ENCODE data around the gene RIF1.
A peak's percentile ranks its signal among the peaks of the same experiment; 100 is the strongest.

Gene RIF1, protein sequence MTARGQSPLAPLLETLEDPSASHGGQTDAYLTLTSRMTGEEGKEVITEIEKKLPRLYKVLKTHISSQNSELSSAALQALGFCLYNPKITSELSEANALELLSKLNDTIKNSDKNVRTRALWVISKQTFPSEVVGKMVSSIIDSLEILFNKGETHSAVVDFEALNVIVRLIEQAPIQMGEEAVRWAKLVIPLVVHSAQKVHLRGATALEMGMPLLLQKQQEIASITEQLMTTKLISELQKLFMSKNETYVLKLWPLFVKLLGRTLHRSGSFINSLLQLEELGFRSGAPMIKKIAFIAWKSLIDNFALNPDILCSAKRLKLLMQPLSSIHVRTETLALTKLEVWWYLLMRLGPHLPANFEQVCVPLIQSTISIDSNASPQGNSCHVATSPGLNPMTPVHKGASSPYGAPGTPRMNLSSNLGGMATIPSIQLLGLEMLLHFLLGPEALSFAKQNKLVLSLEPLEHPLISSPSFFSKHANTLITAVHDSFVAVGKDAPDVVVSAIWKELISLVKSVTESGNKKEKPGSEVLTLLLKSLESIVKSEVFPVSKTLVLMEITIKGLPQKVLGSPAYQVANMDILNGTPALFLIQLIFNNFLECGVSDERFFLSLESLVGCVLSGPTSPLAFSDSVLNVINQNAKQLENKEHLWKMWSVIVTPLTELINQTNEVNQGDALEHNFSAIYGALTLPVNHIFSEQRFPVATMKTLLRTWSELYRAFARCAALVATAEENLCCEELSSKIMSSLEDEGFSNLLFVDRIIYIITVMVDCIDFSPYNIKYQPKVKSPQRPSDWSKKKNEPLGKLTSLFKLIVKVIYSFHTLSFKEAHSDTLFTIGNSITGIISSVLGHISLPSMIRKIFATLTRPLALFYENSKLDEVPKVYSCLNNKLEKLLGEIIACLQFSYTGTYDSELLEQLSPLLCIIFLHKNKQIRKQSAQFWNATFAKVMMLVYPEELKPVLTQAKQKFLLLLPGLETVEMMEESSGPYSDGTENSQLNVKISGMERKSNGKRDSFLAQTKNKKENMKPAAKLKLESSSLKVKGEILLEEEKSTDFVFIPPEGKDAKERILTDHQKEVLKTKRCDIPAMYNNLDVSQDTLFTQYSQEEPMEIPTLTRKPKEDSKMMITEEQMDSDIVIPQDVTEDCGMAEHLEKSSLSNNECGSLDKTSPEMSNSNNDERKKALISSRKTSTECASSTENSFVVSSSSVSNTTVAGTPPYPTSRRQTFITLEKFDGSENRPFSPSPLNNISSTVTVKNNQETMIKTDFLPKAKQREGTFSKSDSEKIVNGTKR (N-terminal part only)

DNA sequence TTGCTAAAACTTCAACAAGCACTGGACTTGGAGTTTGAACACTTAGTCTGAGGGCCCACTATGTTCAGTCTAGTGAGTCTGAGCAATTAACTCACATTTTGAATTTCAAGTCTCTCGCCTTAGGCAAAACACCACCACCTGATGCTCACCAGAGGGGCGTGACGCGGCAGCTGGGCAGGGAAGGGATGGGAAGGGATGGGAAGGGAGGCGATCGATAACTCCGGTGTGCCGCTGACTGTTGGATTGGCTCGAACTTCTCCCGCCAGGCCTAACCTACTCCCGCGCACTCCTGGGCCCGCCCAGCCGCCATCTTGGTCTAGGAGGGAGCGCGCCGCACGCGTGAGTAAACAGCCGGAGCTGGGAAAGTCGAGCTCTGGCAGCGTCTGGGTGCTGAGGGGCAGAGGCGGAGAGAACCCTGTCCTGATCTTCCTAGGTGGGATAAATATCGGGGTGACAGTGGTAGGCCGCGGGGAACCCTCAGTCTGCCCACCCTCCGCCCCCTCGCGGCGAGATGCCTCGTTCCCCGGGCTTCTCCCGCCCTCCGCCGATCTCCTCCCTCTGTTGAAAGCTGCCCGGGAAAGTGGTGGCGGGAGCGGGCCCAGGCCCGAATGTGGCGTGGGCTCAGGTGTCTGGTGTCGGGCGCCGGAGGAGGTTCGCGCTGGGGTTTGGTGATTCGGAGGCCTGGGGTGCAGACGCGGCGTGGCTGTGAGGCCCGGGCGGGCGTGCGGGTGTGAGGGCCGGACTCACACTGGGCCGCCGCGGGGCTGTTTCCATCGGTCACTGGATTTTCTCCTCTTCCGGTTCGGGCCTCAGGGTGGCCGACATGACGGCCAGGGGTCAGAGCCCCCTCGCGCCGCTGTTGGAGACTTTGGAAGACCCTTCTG is at the start of gene RIF1:
RIF1 (plus strand) TSS at position 302 of the 884 bp plus-strand sequence; CDS start at position 824, 522 bp downstream.
- DNase-seq, result peak; percentile 95

DNA sequence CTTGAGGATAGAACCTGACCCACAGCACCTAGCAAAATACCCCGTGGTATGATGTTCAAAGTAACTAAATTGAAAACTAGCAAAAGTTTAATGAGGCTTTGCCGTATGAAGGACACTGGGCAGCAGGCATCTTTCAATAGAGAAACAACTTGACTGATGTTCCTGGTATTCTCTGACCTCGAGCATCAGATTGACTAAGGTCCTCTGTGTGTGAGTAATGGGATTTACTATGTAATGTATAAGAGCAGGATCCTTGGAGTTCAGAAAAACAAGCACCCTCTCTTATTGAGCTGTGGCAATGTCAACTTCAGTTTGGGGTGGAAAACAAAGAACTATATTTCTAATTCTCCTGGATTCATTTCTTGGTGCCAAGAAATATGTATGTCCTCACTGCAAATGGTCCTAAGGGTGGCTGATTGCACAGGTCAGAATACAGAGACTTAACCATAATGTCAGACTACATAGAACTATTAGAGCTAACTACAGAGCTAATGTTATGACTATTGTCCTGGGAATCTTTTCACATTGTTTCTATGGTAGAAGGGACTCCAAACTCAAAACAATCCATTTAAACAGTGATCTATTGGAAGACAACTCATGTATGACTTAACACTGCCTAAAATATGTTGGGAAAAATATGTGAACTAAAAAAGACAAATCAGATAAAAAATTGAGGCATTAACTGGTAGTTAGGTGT is 47.9 kb upstream of the RIF1 start:
- DNase-seq, result no peak

DNA sequence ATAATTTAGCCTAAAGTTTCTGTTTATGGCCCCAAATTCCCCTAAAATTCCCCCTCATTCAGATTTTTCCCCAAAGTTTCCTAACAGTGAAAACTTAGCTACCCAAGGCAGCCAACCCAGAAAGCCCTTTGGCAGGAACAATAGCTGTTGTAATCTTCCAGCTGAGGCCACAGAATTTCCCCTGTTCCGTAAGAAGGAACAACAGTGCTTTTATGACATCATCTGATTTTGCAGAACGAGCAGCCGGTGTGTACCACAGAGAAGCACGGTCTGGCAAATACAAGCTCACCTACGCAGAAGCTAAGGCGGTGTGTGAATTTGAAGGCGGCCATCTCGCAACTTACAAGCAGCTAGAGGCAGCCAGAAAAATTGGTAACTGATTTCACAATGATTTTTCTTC is 46.0 kb upstream of the RIF1 start:
- peak; percentile 8 for DNase-seq

DNA sequence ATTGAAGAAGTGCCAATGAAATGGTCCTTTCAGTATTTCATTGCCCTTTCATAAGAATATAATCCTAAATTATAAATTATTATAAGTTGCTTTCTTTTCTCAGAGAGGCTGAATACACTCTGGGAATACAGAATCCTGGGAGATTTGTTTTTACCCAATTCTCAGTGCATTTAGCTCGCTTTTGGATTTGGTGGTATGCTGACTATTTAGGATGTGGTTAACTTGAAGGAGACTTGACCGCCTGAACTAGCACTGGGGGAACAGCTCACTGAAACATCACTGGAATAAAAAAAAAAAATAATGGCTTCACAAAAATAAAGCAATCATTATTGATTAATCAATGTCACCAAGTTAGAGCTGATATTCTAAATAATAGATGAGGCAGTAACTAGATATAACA is 42.1 kb upstream of the RIF1 start:
- no peak for DNase-seq

DNA sequence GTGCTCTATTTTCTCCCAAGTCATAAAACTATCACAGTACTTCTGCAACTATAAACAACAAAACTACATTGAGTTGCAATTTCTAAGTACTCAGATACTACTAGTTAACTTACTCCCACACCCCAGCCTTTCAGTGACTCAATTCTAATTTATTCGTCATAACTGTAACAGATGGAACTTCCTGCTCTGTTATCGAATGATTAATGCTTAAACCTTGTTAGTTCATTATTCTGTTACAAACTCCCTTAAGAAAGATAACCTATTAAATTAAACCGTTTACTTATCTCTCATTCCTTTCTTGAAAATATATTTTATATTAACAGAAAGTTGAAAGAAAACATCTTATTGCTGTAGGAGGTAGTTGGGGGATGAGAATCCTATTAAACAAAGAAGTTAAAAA is 35.3 kb upstream of the RIF1 start:
- peak; percentile 56 for DNase-seq

DNA sequence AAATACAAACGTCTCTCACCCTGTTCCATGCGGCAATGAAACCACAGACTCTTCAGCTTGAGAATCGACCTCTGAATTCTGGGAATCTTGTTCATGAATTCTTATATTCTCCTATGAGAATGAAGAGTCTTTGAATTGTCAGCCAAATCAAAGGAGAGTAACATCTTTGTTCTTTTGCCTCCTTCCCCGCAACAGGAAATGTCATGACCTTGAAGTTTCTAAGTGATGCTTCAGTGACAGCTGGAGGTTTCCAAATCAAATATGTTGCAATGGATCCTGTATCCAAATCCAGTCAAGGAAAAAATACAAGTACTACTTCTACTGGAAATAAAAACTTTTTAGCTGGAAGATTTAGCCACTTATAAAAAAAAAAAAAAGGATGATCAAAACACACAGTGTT is 30.5 kb upstream of the RIF1 start:
- no peak for DNase-seq

DNA sequence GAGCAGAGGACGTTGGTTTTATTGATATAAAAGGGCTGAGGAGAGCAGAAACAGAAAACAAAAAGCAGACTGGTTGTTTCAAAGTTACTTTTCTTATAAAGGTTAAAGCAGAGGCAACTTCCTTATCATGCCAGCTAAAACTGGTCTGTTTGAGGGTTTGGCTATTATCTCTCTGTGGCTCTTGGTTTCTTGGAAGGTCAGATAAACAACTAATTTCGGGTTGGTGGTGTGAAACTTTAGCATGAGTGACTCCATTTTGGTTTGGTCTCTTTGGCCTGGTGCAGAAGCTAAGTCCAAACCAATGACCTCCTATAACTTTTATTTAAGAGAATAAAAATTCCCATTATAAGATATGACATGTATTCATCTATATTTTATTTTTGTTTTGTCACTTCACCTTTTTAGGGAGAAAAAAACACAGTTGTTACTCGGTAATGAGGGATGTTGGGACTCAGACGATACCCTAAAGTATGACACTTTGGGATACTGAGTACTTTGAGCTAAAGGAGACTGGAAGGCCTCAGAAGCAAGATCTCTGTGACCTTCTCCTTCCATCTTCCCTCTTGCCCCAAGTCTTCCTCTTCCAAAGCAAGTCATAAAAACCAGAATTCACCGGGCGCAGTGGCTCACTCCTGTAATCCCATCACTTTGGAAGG is 29.0 kb upstream of the RIF1 start:
- peak; percentile 87 for DNase-seq

DNA sequence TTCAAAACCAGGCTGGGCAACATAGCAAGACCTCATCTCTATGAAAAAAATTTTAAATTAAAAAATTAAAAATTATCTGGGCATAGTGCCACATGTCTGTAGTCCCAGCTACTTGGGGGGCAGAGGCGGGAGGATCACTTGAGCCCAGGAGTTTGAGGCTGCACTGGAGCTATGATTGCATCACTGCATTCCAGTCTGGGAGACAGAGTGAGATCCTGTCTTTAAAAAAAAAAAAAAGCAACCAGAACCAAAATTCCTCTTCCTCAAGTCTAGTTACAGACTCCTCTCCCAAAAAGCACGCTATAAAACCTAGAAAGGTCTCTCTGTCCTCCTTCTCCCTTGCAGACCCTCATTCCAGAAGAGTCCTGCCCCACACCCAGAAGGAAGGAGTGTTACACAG is 28.4 kb upstream of the RIF1 start:
- no peak for DNase-seq

DNA sequence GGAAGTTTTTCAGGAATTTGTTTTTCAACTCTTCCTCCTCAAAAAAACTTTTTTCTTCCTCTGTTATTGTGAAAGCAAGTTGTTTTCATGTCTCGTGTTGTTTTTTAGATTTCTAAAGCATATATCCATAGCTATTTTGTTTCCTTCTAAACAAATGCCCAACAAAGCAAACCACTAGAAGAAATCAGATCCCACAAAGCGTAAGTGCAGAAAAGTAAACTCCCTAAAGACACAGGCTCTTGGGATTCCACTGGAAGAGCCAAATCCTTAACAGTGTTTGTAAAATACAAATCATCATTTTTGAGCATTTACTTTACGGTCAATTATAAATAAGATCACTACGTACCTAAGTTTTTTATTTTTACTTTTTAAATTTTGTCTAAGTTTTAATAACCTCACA is 21.7 kb upstream of the RIF1 start:
- no peak for DNase-seq

DNA sequence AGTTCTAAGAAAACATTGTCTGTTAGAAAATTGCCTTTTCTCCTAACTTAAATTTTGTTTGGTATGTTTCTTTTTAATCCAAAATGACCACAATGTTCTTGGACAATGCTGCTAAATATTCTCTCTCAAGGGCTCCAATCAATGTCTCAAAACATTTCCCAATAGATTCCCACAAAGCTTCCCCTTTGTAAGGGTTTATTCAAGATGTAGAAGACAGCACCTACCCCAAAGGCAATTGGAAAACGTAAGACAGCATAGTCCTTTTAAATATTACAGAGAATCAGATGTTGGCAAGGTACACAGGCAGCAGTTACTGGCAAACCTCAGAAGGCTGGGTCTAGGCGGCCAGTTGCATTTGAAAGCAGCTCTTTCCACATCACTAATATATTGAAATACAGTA is 18.3 kb upstream of the RIF1 start:
- DNase-seq, result no peak

DNA sequence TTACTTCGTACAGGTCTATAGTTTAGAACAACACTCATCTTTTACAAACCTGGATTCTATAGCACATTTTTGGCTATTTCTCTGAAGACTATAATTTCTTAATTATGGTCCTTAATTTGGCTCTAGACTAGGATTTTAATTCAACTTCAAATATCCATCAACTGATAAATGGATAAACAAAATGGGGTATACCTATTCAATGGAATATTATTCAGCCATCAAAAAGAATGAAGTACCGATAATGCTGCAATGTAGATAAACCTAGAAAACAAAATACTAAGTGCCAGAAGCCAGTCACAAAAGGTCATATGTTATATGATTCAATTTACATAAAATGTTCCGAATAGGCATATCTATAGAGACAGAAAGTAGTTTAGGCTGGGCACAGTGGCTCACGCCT is 15.2 kb upstream of the RIF1 start:
- no peak for DNase-seq

DNA sequence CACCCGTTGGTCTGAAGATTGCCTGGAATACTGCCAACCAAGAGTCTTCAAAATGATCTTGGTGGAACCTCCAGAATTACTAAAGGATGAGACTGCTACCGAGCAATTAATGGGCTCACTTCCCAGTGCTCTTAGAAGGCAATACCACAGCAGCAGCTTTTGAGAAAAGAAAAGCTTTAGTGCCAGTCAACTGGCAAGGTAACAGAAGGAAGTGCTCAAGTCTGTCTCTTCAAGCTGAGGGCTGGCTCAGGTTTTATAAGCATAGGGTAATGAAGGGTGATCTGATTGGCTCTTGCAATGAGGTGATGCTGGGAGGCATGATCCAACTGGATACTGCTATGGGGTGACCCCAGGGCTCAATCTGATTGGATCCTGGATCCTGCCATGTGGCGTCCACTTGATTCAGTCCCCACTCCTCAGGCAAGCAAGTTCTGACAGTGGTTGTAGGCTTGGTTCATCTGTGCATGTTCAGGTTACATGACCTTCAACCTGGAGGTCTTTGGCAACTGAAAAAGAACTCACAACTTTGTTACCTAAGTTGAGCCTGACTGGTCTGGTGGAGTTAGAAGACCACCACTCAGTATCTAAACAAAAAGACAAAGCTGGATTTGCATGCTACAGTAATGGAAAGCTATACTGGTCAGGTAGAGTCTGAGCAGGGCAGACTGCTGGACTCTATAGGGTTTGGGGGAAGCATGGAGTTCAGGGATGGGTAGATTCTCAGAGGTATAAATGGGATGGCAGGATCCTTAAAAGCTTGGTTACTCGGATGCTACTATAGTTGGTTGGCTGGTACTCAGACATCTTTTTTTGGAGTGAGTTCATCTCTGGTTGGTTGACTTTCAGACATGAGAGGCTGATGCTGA is 14.0 kb upstream of the RIF1 start:
- no peak for DNase-seq

DNA sequence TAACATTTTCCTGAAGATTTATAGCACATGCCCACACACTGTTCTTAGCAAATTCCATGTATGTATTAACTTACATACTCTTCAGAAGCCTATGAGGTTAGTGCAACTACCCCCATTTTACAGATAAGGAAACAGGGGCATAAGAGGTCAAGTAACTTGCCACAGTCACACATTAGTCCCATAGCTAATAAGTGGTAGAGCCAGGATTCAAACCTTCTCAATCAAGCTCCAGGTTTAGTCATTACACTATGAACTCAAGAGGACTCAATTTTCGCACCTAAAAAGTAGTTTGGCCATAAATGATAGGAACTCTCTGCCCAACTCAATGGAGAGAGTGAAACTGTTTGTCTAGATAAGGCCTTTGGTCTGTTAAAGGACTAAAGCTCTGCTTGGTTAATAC is 9.7 kb upstream of the RIF1 start:
- DNase-seq, result no peak

DNA sequence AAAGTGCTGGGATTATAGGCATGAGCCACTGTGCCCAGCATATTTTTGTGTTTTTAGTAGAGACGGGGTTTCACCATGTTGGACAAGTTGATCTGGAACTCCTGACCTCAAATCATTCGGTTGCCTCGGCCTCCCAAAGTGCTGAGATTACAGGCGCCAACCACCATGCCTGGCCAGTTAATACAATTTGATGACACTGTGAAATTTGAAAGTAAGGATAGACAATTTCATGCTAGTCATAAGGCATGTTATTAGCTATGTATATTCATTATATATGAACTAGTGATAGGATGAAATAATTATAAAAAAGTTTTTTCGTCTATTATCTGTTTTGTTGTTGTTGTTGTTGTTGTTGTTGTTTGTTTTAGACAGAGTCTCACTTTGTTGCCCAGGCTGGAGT is 8.6 kb upstream of the RIF1 start:
- DNase-seq, result no peak

DNA sequence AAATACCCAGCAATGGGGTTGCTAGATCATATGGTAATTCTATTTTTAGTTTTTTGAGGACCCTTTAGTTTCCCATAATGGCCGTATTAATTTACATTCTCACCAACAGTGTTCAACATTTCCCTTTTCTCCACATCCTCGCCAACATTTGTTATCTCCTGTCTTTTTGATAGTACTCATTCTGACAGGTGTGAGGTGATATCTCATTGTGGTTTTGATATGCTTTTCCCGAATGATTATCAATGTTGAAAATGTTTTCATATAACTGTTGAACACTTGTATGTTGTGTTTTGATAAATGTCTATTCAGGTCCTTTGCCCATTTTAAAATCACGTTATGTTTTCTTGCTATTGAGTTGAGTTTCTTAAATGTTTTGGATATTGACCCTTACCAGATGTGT is 5.8 kb upstream of the RIF1 start:
- DNase-seq, result peak; percentile 42

DNA sequence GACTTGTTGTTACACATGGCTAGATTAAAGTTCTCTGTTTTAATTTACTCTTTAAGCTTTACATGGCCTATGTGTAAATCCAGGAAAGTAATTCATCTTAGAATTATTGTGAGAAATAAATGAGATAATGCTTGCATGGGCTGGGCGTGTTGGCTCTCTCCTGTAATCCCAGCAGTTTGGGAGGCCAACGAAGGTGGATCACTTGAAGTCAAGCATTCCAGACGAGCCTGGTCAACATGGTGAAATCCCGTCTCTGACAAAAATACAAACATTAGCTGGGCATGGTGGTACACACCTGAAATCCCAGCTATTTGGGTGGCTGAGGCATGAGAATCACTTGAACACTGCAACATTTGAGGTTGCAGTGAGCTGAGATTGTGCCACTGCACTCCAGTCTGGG is 4.3 kb upstream of the RIF1 start:
- DNase-seq, result no peak

DNA sequence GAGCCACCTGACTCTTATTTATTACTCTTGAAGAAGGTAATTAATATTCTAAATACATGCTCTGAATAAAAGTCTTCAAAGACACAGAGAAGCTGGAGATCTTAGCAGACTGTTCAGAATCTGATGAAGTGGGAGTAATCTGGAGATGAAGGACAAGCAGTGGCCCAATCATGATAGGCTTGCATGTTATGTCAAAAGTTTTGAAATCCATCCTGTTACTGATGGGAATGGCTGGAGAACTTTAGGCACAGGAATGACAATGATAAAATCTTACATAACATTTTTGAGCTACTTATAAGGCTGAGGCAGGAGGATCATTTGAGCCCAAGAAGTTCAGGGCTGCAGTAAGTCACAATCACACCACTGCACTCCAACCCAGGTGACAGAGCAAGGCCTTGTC is 2.4 kb upstream of the RIF1 start:
- no peak for DNase-seq

DNA sequence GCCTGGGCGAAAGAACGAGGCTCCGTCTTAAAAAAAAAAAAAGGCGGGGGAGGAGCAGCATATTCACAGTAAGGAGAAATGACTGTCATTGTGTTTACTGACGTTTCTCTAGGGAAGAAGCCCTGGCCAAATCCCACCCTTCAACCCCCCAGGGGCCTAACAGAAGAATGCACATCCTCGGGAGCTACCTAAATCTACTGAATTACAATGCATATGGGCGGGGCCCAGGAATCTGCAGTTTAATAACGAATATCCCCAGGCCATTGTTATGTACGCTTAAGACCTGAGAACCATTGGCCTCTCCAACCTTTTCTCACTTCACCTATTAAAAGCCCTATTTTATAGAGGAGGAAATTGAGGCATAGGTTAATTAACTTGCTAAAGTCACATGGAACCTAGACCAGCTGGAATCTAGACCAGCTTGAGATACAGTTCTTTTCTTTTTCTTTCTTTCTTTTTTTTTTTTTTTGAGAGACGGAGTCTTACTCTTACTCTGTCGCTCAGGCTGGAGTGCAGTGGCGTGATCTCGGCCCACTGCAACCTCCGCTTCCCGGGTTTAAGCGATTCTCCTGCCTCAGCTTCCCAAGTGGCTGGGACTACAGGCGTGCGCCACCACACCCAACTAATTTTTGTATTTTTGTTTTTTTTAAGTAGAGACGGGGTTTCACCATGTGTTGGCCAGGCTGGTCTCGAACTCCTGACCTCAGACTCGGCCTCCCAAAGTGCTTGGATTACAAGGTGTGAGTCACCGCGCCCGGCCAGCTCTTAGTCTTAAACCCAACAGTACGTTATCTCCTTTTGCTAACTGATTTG is 708 bp upstream of the RIF1 start:
- no peak for DNase-seq

DNA sequence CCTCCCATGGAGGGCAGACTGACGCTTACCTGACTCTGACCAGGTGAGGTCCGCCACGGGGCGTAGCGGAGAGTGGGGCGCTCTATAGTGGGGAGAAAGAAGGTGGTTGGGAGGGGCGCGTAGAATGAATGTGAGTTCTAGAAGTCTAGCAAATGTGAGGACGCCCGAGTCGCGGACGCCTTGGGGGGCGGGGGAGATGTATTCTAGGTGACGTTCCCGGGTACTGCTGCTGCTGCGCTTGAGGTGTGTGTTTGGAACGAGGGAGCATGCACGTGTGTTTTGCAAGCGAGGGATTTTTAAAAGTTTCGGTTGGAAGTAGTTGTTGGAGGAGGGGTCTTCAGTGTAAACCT is 758 bp downstream of the RIF1 start:
- peak; percentile 61 for DNase-seq

Data from OCI-M1 (cell line).